Spleen (tissue), 11 donors: Measurements from ENCODE around the gene MAP3K5. TPM values are rescaled to one million over a fixed set of nuclear protein-coding genes. Genes with fewer than 3 reads are reported as not detected.

Experiments used
- DNase-seq: peaks from one replicate; pipeline ENCODE4 v3.0.0-alpha.2; 2020
- H3K27ac ChIP-seq, 8 donors: fragments of 200-600 bp; sonication (generic) in 7 of 8; 1 replicate in 4 of 8; 2 replicates in 4 of 8; pipeline versions ENCODE4 v1.5.0 to v1.8.0; 2016 to 2021; ENCODE audit warnings: inconsistent platforms in 4 of 8, mild to moderate bottlenecking in 4 of 8, moderate library complexity in 1 of 8
- H3K27me3 ChIP-seq, 7 donors: fragments of 200-600 bp; sonication (generic) in 6 of 7; replicated peaks in 1 of 7; 1 replicate in 4 of 7; 2 replicates in 3 of 7; pipeline versions ENCODE4 v1.5.0 to v1.8.0; 2016 to 2021; ENCODE audit warnings: inconsistent platforms in 3 of 7, mild to moderate bottlenecking in 1 of 7
- H3K36me3 ChIP-seq, 6 donors: fragments of 200-600 bp; sonication (generic) in 5 of 6; 1 replicate in 4 of 6; 2 replicates in 2 of 6; pipeline versions ENCODE4 v1.5.0 to v1.8.0; 2016 to 2021; ENCODE audit warnings: inconsistent platforms in 2 of 6
- H3K4me1 ChIP-seq, 6 donors: fragments of 200-600 bp; sonication (generic) in 5 of 6; 1 replicate in 3 of 6; 2 replicates in 3 of 6; pipeline versions ENCODE4 v1.5.0 to v1.8.0; 2016 to 2021; ENCODE audit warnings: inconsistent platforms in 3 of 6
- H3K4me3 ChIP-seq, 8 donors: fragments of 200-600 bp; sonication (generic) in 7 of 8; 1 replicate in 4 of 8; 2 replicates in 4 of 8; pipeline versions ENCODE4 v1.5.0 to v1.8.0; 2016 to 2021; ENCODE audit warnings: inconsistent platforms in 4 of 8, mild to moderate bottlenecking in 4 of 8, moderate library complexity in 2 of 8
- H3K9me3 ChIP-seq, 8 donors: fragments of 200-600 bp; sonication (generic) in 7 of 8; 1 replicate in 4 of 8; 2 replicates in 4 of 8; pipeline versions ENCODE4 v1.5.0 to v1.8.0; 2016 to 2021; ENCODE audit warnings: inconsistent platforms in 4 of 8
- CTCF ChIP-seq, 11 experiments: fragments of 200-600 bp in 7 of 11; fragments of 450-650 bp in 4 of 11; sonication (generic) in 4 of 11; IDR thresholded peaks in 8 of 11; conservative IDR thresholded peaks in 3 of 11; 1 replicate in 7 of 11; 2 replicates in 4 of 11; pipeline versions ENCODE4 v1.4.0 to v1.8.0; 2016 to 2021; ENCODE audit warnings: antibody characterized with exemption in 11 of 11, inconsistent platforms in 4 of 11, mild to moderate bottlenecking in 1 of 11
- POLR2A ChIP-seq, 3 donors: fragments of 450-650 bp; IDR thresholded peaks; one replicate each; pipeline ENCODE4 v1.5.1; 2017; ENCODE audit warnings: antibody characterized with exemption in 3 of 3, mild to moderate bottlenecking in 1 of 3
- POLR2AphosphoS5 ChIP-seq, 3 donors: sonication (generic); formaldehyde crosslinking; IDR thresholded peaks; one replicate each; pipeline ENCODE4 v1.5.1; 2017; ENCODE audit warnings: antibody characterized with exemption in 3 of 3
- WGBS, 5 donors: extraction: QIAGEN DNeasy Blood & Tissue Kit in 3 of 5; methylation state at CpG; one replicate each; pipeline versions ENCODE4 v1.1.5 to v1.1.7; 2013 to 2018; 5-methylcytosine and 5-hydroxymethylcytosine counted together
- intact Hi-C: fragments of 100-400 bp; cut with DNase I; formaldehyde crosslinking; loops from one replicate; pipeline ENCODE4 v1.15.0; 2023; ENCODE audit warnings: low total_unique reads
- polyA plus RNA-seq, 3 donors: library from polyadenylated mRNA; stranded (reverse); fragments of 200-250 nt; gene quantifications; one replicate each; pipeline ENCODE4 v1.2.1, GENCODE V29; 2013
- total RNA-seq, 7 donors: library from RNA; depleted of rRNA in 3 of 7; stranded (reverse); fragments of >200 nt in 3 of 7; fragmentation: NEBNext Ultra II Directional in 4 of 7; extraction: Animal tissue kit (Norgen Biotek cat#: 25700) in 4 of 7; gene quantifications; one replicate each; pipeline versions ENCODE4 v1.1.0 to v1.2.1, GENCODE V29; 2016 to 2021
- donor health status: healthy with polysubstance abuse.
- donor health status: DM: no; HTN: no; CAD: no; lungs with moderate emphysema.
- donor health status: DM: no; HTN: no; CAD: no.
- donor health status: Bipolar disorder and iron deficiency.
- donor health status: healthy.
- donor health status: DM: no; HTN: no; CAD: no.
- donor health status: DM: yes; HTN: yes; CAD: no.

MAP3K5 gene
- total and polyA plus RNA-seq, 10 donors, result 7.2 to 55.0 (median 33.2) TPM

GRCh38 chr6:136616527-136616926, 175.8 kb downstream of the MAP3K5 start:
- no peaks in the 10 kb centered on the region for H3K4me1 ChIP-seq
- H3K36me3 ChIP-seq, result peaks cover 6 to 97% (median 44%) of the 10 kb centered on the region in 6 donors
- H3K27me3 ChIP-seq, result no peaks in the 10 kb centered on the region
- TF ChIP-seq POLR2A (IDR thresholded peaks at IDR 0.05) (no peak), POLR2AphosphoS5 (IDR thresholded peaks at IDR 0.05) (no peak), CTCF (IDR thresholded peaks at IDR 0.05 in 8 of 11, conservative IDR thresholded peaks at IDR 0.05 in 3 of 11) (no peak)
- intact Hi-C loops, result no loop called here
- WGBS, 5 donors, result 95 to 99% (median 96%) methylated on average over 3 of the region's 3 CpGs
- no peak overlapping the region for H3K4me3 ChIP-seq
- no peak for DNase-seq
- no peaks in the 10 kb centered on the region for H3K9me3 ChIP-seq
- H3K27ac ChIP-seq, result no peak overlapping the region

DNA sequence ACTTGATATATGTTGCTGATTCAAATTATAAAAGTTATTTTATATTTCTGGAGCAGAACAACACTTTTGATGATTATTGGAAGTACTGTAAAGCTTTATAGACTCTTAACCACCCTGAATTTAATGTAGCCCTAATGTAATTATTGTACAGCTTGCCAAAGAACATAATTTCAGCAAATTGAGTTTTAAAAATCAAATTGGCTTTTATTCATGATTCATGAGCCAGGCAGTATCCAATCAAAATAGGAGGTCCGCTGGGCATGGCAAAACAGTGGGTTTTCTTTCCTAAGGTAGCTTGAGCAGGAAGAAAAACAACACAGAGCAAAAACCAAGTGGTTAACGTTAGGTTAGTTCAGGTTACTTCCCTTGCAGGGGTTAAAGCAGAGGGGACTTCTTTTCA, 177.3 kb downstream of the MAP3K5 start:
- WGBS, 5 donors, result 75 to 85% (median 77%) methylated on average over 2 of the region's 2 CpGs
- Histone ChIP-seq H3K27ac (no peak overlapping the region), H3K4me3 (no peak overlapping the region), H3K27me3 (no peaks in the 10 kb centered on the region), H3K4me1 (peaks cover 0 to 10% (median 2%) of the 10 kb centered on the region in 6 donors), H3K9me3 (no peaks in the 10 kb centered on the region), H3K36me3 (peaks cover 3 to 97% (median 37%) of the 10 kb centered on the region in 6 donors)
- DNase-seq, result no peak
- intact Hi-C loops, result no loop called here
- TF ChIP-seq POLR2AphosphoS5 (IDR thresholded peaks at IDR 0.05), result no peak
- TF ChIP-seq CTCF (IDR thresholded peaks at IDR 0.05 in 8 of 11, conservative IDR thresholded peaks at IDR 0.05 in 3 of 11), result no peak
- TF ChIP-seq POLR2A (IDR thresholded peaks at IDR 0.05), result no peak

DNA sequence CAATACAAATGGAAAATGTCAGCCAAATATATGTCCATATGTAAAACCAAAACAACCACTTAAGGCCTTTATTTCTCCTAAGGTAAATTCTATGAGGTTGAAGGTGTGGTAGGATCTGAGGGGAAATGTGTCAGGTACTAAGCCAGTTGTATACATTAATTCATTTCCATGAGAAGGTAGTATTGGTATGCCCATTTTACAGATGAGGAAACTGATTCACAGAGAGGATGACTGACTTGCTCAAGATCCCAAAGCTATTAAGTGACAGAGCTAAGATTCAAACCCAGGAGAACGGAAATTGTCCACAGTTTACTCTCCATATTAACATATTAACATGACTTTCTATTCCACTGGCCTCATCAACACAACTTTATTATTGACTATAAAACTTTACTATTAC, 177.9 kb downstream of the MAP3K5 start:
- TF ChIP-seq POLR2A (IDR thresholded peaks at IDR 0.05) (no peak), CTCF (IDR thresholded peaks at IDR 0.05 in 8 of 11, conservative IDR thresholded peaks at IDR 0.05 in 3 of 11) (no peak), POLR2AphosphoS5 (IDR thresholded peaks at IDR 0.05) (no peak)
- intact Hi-C loops, result no loop called here
- H3K36me3 ChIP-seq, result peaks cover 3 to 97% (median 30%) of the 10 kb centered on the region in 6 donors
- H3K27ac ChIP-seq, result no peak overlapping the region
- H3K4me1 ChIP-seq, result peaks cover 0 to 14% (median 2%) of the 10 kb centered on the region in 6 donors
- no peak overlapping the region for H3K4me3 ChIP-seq
- WGBS, 5 donors, result 87 to 100% (median 97%) methylated on average over 1 of the region's 1 CpG
- H3K9me3 ChIP-seq, result no peaks in the 10 kb centered on the region
- no peak for DNase-seq
- H3K27me3 ChIP-seq, result no peaks in the 10 kb centered on the region

DNA sequence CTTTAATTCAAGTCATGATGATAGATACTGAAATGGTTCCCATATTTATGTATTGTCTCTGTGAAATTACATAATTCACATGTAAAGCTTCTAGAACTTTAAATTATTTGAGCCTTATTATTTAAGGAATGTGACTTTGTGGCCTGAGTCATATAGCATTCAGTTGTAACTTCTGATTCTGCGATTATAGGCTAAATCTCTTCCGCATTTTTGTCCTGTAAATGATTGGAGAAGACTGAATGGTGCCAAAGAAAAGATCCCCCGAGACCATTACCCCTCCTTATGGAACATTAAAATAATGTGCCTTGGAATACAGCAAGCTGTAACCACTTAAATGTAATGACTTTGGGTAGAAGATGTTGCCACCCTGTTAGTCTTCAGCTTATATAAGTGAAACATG, 178.8 kb downstream of the MAP3K5 start:
- intact Hi-C loops, result no loop called here
- Histone ChIP-seq H3K27ac (no peak overlapping the region), H3K9me3 (no peaks in the 10 kb centered on the region), H3K4me1 (peaks cover 0 to 19% (median 3%) of the 10 kb centered on the region in 6 donors), H3K4me3 (no peak overlapping the region), H3K36me3 (peaks cover 3 to 97% (median 23%) of the 10 kb centered on the region in 6 donors), H3K27me3 (no peaks in the 10 kb centered on the region)
- WGBS, 5 donors, result 75 to 98% (median 94%) methylated on average over 3 of the region's 3 CpGs
- TF ChIP-seq POLR2AphosphoS5 (IDR thresholded peaks at IDR 0.05), result no peak
- no peak for TF ChIP-seq CTCF (IDR thresholded peaks at IDR 0.05 in 8 of 11, conservative IDR thresholded peaks at IDR 0.05 in 3 of 11)
- no peak for TF ChIP-seq POLR2A (IDR thresholded peaks at IDR 0.05)
- DNase-seq, result no peak
